C4-2B (cell line): ENCODE data around the gene PTPRD.

Source experiments
- H3K27ac ChIP-seq: fragments of 450-650 bp; 2 replicates; pipeline ENCODE4 v1.5.1; 2017
- CTCF ChIP-seq: fragments of 450-650 bp; conservative IDR thresholded peaks from 2 replicates; pipeline ENCODE4 v1.5.1; 2017; ENCODE audit warnings: mild to moderate bottlenecking
- ZFX ChIP-seq: fragments of 450-650 bp; IDR thresholded peaks from 2 replicates; pipeline ENCODE4 v1.6.1; 2017

The PTPRD gene

GRCh38 chr9:8613346-8613825, 1999.4 kb downstream of the PTPRD start:
- H3K27ac ChIP-seq = no peak overlapping the region
- TF ChIP-seq ZFX = no peak
- no peak for TF ChIP-seq CTCF

GRCh38 chr9:8611153-8611552, 2001.6 kb downstream of the PTPRD start:
- no peak overlapping the region for H3K27ac ChIP-seq
- TF ChIP-seq ZFX = no peak
- no peak for TF ChIP-seq CTCF

- no peak for TF ChIP-seq CTCF
- no peak for TF ChIP-seq ZFX
These were observed 2002.5 kb downstream of the PTPRD start for GRCh38 chr9:8610256-8610655.

GRCh38 chr9:8605096-8605495, 2007.7 kb downstream of the PTPRD start:
- TF ChIP-seq CTCF (no peak), ZFX (no peak)
- H3K27ac ChIP-seq = no peak overlapping the region

More at GRCh38 chr9:8610256-8610655, 2002.5 kb downstream of the PTPRD start:
- H3K27ac ChIP-seq = no peak overlapping the region

- TF ChIP-seq CTCF (no peak), ZFX (no peak)
These were observed 2008.6 kb downstream of the PTPRD start for GRCh38 chr9:8604201-8604600.

GRCh38 chr9:8600914-8601680, 2011.7 kb downstream of the PTPRD start:
- no peak overlapping the region for H3K27ac ChIP-seq
- no peak for TF ChIP-seq CTCF
- no peak for TF ChIP-seq ZFX

More at GRCh38 chr9:8604201-8604600, 2008.6 kb downstream of the PTPRD start:
- H3K27ac ChIP-seq = no peak overlapping the region

GRCh38 chr9:8599937-8600336, 2012.9 kb downstream of the PTPRD start:
- H3K27ac ChIP-seq = no peak overlapping the region
- TF ChIP-seq ZFX = no peak
- no peak for TF ChIP-seq CTCF
